T-helper 1 cell (primary cell): ENCODE data around the gene USP4.
A peak's percentile ranks its signal among the peaks of the same experiment; 100 is the strongest.
"Not testable (repeated sequence)": the region's sequence is repeated elsewhere in the genome, so short reads cannot be mapped to it uniquely, and the experiment has no call there.

Source experiments
- DNase-seq, 5 donors: peaks; one replicate each; pipeline ENCODE4 v3.0.0-alpha.2; 2012 to 2020

USP4 gene

GRCh38 chr3:49351521-49352011, 11.7 kb upstream of the USP4 start:
- DNase-seq, result no peak

- no peak for DNase-seq
These were observed 9.7 kb upstream of the USP4 start for GRCh38 chr3:49349348-49350114.

GRCh38 chr3:49348361-49348760, 8.5 kb upstream of the USP4 start:
- not testable (repeated sequence) for DNase-seq

GRCh38 chr3:49346797-49347251, 7.0 kb upstream of the USP4 start:
- DNase-seq, result no peak

GRCh38 chr3:49343163-49343562, 3.3 kb upstream of the USP4 start:
- DNase-seq, result no peak

- DNase-seq, result no peak
These were observed 2.1 kb upstream of the USP4 start for GRCh38 chr3:49341996-49342395.

GRCh38 chr3:49339581-49339940, 292 bp downstream of the USP4 start:
- peak in 2 of 5 donors; percentile 12 to 13 for DNase-seq

- no peak for DNase-seq
These were observed 5.8 kb downstream of the USP4 start for GRCh38 chr3:49333916-49334633.

GRCh38 chr3:49333091-49333490, 6.8 kb downstream of the USP4 start:
- DNase-seq, result peak in 3 of 5 donors; percentile 4 to 33 (median 12)

- no peak for DNase-seq
These were observed 10.7 kb downstream of the USP4 start for GRCh38 chr3:49329186-49329585.

GRCh38 chr3:49328350-49328749, 11.5 kb downstream of the USP4 start:
- DNase-seq, result not testable (repeated sequence)

- no peak for DNase-seq
These were observed 12.4 kb downstream of the USP4 start for GRCh38 chr3:49327485-49327884.

GRCh38 chr3:49324768-49325167, 15.1 kb downstream of the USP4 start:
- no peak for DNase-seq

GRCh38 chr3:49316696-49317457, 23.0 kb downstream of the USP4 start:
- DNase-seq, result no peak

GRCh38 chr3:49313896-49314688, 25.8 kb downstream of the USP4 start:
- no peak for DNase-seq

GRCh38 chr3:49311283-49311682, 28.6 kb downstream of the USP4 start:
- DNase-seq, result no peak

GRCh38 chr3:49310677-49311076, 29.2 kb downstream of the USP4 start:
- DNase-seq, result no peak

- no peak for DNase-seq
These were observed 34.2 kb downstream of the USP4 start for GRCh38 chr3:49305608-49306007.

- no peak for DNase-seq
These were observed 37.2 kb downstream of the USP4 start for GRCh38 chr3:49302613-49303012.

- no peak for DNase-seq
These were observed 39.3 kb downstream of the USP4 start for GRCh38 chr3:49300595-49300994.

- no peak for DNase-seq
These were observed 41.3 kb downstream of the USP4 start for GRCh38 chr3:49298511-49298910.

GRCh38 chr3:49296781-49297411, 43.0 kb downstream of the USP4 start:
- no peak for DNase-seq
